Stimulated activated CD4-positive, alpha-beta T cell treated with anti-CD3 and anti-CD28 coated beads, TNF-alpha, amount 100 ng/mL, for 4 hours (primary cell): ENCODE data around the gene SHBG.
"Not testable (repeated sequence)": the region's sequence is repeated elsewhere in the genome, so short reads cannot be mapped to it uniquely, and the experiment has no call there.

ENCODE experiments used
- DNase-seq, 3 experiments: peaks; one replicate each; pipeline ENCODE4 v3.0.0-alpha.2; 2020; ENCODE audit warnings: low read depth in 3 of 3

The SHBG gene

DNA sequence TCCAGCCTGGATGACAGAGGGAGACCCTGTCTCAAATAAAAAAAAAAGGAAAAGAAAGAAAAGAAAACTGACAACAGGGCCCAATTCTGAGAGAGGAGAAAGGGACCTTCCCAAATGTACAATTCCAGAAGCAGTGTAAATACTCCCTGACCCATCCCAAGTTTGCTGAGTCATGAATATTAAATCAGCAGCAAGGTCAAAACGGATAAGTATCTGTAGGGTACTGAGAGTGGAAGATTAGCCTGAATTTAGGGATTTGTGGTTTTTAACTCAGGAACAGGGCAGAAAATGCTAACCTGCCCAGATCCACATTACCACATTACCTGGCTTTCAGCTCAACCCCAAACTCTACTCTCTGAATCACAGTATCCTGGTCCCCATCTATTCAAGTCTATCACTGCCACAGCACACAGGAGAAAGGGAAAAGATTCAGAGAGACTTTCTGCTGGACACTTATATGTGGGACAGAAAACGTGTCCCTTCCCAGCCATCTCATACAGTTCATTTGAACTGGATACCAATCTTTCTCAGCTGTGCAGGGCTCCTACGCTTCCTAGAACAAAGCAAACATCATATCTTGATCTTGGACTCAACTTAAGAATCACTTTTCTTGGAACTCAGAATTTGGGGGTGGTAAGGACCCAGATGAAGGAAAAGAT is 18.2 kb upstream of the SHBG start:
- no peak for DNase-seq

GRCh38 chr17:7612294-7612640 is 17.7 kb upstream of the SHBG start:
- DNase-seq, result no peak

- DNase-seq, result no peak
Measured at GRCh38 chr17:7613769-7614424, 16.0 kb upstream of the SHBG start.

- DNase-seq, result peak; percentile 94 to 98 (median 98)
Measured at GRCh38 chr17:7614425-7615264, 15.3 kb upstream of the SHBG start, which contains the start of gene FXR2. Gene FXR2 (minus strand): TSS chr17:7614897. CDS start chr17:7614532, 365 bp downstream.

- DNase-seq, result peak in 1 of 3 experiments; percentile 10
Measured at GRCh38 chr17:7615265-7615747, 14.6 kb upstream of the SHBG start.

DNA sequence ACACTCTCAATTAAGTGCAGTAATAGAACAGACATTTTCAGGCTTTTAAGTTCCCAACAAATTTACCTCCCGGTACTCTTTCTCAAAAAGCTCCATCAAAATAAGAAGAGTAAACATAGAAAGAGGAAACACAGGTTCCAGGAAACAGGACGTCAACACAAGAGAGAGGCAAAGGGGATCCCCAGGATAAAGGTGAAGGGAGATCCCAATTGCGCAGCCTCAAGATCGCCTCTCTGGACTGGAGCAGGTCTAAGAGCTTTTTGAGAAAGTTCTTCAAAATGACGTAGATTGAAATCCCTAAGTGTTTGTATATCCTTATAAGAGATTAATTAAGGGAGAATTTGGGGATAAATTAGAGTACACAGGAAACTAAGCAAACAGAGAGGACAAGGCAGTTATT is 11.3 kb upstream of the SHBG start:
- no peak for DNase-seq

DNA sequence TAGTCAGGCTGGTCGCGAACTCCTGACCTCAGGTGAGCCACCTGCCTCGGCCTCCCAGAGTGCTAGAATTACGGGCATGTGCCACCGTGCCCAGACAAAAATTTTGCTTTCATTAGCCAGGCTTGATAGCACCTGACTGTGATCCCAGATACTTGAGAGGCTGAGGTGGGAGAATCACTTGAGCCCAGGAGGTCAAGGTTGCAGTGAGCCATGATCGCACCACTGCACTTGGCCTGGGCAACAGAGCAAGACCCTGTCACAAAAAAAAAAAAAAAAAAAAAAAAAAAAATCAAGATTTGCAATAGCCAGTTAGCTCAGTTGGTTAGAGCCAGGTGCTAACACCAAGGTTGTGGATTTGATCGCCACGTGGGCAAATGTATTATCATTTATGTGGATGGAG is 9.1 kb upstream of the SHBG start:
- no peak for DNase-seq

DNA sequence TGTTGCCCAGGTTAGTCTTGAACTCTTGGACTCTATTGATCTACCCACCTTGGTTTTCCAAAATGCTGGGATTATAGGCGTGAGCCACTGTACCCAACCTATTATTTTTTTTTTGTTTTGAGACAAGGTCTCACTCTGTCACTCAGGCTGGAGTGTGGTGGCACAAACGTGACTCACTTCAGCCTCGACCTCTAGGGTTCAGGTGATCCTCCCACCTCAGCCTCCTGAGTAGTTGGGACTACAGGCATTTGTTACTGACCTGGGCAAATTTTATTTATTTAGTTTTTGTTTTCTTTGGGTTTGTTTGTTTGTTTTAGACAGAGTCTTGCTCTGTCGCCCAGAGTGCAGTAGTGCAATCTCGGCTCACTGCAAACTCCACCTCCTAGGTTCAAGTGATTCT is 6.3 kb upstream of the SHBG start:
- DNase-seq, result no peak

DNA sequence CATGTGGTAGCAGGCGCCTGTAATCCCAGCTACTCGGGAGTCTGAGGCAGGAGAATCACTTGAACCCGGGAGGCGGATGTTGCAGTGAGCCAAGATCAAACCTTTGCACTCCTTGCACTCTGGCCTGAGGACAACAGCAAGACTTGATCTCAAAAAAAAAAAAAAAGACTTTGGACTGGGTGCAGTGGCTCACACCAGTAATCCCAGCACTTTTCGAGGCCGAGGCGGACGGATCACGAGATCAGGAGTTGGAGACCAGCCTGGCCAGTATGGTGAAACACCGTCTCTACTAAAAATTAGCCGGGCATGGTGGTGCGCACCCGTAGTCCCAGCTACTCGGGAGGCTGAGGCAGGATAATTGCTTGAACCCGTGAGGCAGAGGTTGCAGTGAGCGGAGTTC is 4.2 kb upstream of the SHBG start:
- DNase-seq, result not testable (repeated sequence)

DNA sequence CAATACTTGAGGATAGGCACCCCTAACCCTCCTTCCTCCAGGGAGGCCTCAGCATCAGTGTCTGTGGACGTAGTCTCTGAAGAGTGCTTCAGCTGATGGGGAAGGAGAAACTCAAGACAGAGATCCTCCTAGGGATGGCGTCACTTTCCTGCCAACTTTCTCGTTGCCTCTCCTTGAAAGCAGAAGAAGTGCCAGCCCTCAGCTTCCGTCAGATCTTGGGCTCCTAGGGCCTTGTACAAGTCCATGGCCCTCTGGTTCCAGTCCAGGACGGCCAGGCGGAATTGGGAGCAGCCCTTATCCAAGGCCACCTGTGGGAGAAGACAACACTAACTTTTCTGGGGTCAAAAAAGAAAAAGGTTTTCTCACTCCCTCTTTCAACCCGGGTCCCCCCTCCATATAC is 3.6 kb upstream of the SHBG start:
- DNase-seq, result no peak

- no peak for DNase-seq
Measured at GRCh38 chr17:7626956-7627249, 3.0 kb upstream of the SHBG start.

GRCh38 chr17:7627250-7628121 is 2.4 kb upstream of the SHBG start, which contains the start of gene SAT2:
Gene SAT2 (minus strand): TSS chr17:7627821. CDS start chr17:7627635, 186 bp downstream.
- DNase-seq, result peak; percentile 58 to 81 (median 76)

DNA sequence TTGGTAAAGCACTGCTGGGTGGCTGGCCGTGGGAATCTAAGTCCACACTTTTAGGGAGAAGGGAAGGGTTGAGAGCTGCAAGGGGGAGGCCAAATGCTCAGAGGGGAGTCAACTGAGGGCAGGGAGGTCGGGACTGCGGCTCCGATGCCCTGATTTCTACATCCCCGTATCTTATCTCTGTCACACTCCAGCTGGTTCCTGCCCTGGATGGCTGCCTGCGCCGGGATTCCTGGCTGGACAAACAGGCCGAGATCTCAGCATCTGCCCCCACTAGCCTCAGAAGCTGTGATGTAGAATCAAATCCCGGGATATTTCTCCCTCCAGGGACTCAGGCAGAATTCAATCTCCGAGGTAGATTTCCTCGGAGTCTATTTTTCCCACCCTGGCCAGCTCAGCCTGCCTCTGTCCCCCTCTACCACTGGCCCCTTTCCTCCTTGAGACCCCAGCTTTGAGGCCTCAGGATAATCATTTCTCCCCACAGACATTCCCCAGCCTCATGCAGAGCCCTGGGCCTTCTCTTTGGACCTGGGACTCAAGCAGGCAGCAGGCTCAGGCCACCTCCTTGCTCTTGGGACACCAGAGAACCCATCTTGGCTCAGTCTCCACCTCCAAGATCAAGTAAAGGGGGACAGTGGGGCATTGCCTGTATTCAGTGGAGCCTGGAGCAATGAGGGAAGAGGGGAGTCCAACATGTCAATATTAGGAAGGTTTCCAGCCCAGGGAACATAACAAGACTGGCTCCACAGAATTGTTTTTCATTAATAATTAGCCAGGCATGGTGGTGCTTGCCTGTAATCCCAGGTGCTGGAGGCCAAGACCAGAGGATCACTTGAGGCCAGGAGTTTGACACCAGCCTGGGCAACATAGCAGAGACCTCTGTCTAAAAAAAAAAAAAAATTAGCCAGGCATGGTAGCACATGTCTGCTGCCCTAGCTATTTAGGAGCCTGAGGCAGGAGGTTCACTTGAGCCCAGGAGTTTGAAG is 1.8 kb downstream of the SHBG start:
- DNase-seq, result no peak

DNA sequence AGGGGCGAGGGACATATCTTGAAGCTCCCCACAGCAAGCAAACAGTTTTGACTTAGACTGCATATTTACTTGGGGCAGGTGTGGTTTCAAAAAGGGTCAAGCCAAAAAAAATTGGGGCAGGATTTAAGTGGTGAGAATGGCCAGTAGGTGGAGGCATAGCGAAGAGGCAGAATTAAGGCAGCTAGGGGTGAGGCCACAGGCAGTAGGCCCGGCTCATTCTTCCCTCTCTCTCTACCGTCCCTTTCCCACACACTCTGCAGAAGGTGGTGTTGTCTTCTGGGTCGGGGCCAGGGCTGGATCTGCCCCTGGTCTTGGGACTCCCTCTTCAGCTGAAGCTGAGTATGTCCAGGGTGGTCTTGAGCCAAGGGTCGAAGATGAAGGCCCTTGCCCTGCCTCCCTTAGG is 2.6 kb downstream of the SHBG start:
- DNase-seq, result no peak

DNA sequence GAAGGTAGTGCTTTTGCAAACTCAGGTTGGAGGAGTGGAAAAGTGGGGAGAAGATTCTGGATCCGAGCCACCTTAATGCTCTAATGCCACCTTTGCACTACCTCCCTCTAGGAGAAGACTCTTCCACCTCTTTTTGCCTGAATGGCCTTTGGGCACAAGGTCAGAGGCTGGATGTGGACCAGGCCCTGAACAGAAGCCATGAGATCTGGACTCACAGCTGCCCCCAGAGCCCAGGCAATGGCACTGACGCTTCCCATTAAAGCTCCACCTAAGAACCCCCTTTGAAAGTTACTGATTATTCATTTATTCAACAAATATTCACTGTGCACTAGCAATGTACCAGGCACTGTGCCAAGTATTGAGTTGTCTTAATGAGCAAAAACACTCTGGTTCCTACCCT is 3.2 kb downstream of the SHBG start:
- no peak for DNase-seq

DNA sequence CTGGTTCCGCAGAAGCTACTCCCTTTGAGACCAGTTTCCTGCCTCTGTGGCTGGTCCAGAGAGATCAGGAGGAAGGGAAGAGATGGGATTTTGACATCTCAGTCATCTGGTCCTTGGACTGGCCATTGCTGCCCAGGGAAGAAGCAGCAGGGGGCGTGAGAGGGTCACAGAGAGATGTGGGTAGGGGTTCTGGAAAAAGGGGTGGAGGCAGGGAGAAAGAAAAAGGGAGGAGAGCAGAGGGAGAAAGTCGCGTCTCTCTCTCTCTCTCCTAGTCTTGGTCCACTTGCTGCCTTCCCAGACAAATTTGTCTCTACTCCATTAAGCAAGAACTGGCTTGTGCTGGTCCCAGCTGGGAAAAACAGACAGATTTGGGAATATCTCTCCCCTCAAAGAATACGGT is 4.4 kb downstream of the SHBG start:
- DNase-seq, result no peak

GRCh38 chr17:7636163-7636562 is 6.2 kb downstream of the SHBG start:
- no peak for DNase-seq

GRCh38 chr17:7640783-7641182 is 10.8 kb downstream of the SHBG start:
- no peak for DNase-seq

DNA sequence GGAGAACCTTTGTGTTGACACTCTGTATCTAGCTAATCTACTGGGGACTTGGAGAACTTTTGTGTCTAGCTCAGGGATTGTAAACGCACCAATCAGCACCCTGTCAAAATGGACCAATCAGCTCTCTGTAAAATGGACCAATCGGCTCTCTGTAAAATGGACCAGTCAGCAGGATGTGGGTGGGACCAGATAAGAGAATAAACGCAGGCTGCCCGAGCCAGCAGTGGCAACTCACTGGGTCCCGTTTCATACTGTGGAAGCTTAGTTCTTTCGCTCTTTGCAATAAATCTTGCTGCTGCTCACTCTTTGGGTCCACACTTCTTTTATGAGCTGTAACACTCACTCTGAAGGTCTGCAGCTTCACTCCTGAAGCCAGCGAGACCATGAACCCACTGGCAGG is 11.7 kb downstream of the SHBG start:
- DNase-seq, result not testable (repeated sequence)

- DNase-seq, result no peak
Measured at GRCh38 chr17:7644775-7645174, 14.8 kb downstream of the SHBG start.

DNA sequence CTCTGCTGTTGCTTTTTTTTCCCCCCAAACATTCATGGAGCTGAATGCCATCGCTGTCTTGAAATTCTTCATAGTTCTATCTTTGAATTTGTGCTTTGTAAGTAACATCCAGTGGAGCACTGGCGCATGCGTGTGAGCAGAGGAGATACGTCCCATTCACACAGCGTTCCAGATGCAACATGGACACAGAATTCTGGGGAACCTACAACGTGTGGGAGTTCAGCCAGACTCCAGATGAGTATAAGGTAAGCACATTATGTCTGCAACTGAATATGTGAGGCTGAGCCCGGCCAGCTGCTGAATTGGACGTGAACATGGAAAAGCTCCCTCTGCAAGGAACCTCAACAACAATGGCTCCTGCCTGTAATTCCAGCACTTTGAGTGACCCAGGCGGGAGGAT is 16.5 kb downstream of the SHBG start:
- DNase-seq, result no peak
